Measurements from ENCODE around the gene MEIKIN.
"Not testable (repeated sequence)": the region's sequence is repeated elsewhere in the genome, so short reads cannot be mapped to it uniquely, and the experiment has no call there.

MEIKIN gene

DNA sequence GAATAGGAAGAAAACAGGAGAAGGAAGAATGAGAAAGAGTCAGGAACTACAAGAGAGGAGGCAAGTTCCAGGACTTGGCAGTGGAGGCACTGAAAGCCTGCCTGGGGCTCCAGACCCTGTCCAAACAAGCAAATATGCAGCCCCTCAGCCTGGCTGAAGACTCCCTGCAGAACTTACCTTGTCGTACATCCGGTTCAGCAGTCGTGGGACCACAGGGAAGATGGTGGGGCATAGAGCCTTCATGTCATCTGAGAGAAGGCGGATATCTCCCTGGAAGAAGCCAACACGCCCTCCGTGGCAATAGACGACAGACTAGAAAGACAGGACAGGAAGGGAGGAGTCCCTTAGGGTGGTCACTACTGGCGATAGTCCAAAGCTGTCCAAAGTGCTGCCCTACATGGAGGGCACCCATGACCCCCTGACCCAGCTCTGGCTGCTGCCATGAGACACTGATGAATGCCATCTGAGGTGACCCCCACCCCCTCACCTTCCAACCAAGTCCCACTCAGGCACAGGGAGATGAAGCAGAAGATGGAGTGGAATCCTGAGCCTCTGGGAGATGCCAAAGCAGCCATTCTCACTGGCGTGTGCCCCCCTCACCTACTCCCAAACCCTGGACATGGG lies 27.7 kb upstream of the MEIKIN start:
- DNase-seq, result no peak

DNA sequence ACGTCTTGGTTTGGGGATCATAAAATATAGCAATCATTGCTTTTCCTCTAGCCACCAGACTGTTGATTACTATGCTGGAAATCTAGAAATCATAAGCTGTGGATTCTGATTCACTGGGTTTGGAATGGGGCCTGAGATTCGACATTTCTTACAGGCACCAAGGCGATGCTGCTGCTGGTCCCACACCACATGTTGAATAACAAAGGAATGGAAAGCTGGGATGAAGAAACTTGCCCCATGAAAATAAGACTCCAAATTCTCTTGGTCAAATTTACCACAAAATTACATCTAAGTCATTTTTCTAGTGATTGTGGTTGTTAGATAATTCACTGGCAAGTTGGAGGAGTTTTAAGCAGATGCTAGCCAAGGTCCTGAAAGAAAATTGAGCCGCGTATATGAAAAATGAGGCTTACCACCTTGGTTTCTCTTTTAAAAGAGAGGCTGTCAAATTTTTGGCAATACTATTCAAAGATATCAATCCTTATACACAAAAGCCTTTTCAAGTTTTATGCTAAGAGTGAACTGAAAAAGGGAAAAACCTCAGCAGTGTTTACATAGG lies 23.0 kb upstream of the MEIKIN start:
- peak; percentile 7 for DNase-seq

DNA sequence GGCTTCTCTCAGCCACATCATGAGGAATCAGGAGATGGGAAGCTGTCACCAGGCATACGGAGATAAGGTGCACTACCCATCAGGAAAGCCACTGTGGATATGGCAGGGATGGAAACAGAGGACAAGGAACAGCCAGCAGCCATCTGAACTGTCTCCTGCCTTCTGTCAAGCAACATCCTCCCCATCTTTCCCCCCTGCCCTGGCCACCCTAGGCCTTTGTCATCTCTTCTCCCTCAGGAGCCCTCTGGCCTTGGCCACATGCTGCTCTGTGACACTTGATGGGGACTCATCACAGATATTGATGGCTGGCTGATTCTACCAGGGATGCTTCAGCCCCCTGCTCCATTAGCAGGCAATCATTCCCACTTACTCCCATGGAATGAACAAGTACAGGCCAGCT lies 21.1 kb upstream of the MEIKIN start:
- DNase-seq, result no peak

DNA sequence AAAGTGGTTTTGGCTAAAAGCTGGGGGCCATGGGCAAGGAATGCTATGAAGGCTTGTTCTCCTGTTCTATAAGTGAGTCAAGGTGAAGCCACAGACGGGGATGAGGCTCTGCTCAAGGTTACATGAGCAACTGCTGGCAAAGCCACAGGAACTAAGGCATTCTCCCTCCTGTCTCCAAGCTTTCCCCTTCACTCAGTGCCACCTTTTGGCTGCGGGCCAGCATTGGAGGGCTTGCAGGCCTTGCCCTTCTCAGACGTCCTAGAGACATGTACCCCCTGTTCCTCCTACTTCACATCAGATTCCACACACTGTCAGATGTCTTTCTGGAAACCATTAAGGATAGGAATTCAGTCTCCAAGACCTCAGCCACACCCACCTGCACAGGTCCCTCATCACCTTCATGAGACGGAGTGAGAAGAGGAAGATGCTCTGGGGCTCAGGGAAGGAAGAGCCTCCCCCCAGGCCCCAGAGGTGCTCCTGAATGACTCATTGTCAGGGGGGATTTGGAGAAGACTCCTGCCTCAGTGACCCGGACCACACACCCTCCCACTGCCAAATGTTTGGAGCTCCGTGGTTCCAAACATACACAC lies 20.5 kb upstream of the MEIKIN start:
- DNase-seq, result no peak

DNA sequence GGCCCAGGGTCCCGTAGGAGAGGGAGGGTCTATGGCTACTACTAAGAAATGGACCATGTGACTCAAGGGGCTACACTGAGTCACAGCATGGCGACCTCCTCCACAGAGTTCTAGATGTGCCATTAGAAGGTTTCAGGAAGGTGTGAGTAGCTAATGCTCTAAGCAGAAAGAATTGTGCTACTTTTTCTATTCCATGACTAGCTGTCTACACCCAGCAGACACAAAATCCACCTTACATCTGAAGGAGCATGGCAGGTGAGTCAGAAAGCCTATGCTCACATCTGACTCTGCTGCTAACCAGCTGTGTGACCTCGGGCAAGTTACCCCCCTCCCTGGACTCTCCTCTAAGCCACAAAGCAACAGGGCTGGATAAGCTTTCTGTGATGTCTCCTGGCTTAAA lies 14.4 kb upstream of the MEIKIN start:
- no peak for DNase-seq

DNA sequence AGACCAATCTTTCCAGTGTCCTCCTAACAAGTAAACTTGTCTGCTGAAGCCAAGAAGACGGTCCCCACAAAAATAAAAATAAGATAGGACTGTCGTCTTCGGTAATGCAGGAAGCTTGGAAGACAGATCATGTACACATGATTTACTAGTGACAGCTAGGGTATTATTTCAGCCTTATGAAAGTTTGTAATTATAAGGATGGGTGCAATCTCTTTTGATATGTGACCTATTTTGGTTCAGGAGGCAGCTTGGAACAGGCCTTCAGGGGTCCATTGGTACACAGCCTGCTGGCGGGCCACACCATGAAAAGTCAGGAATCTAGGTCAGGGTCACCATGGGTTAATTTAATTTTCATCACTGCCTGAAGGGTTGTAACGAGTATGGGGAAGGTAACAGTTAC lies 13.7 kb upstream of the MEIKIN start:
- DNase-seq, result no peak

DNA sequence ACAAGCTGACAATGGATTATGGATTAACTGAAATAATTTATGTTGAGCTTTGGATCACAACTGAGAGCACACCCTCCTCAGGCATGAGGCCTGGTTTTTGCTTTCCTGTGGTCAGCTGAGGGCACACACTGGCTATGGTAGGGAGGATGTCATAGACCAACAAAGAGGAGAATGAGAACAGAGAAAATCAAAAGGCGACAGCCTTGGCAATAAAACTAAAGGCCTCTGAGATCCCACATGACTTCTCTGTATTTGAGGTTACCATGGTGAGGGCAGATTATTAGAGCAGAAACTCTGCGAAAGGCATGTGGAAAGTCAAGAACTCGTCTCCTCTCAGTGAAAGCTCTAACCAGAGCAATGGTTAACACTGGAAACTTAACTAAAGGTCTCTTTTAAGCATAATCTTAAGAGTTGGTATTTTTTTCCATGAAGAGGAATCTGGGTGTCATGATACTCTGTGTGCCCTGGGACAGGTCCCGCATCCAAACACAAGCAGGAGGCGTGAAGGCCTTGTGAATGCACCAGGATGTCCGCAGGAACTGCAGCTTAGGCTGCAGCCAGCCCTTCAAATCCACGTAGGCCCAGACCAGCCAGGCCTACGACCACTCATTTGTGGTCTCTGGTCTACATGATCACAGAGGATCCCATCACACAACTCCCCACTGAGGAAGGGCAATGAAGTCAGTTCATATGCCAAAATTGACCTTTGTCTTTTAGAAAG lies 12.4 kb upstream of the MEIKIN start:
- no peak for DNase-seq

DNA sequence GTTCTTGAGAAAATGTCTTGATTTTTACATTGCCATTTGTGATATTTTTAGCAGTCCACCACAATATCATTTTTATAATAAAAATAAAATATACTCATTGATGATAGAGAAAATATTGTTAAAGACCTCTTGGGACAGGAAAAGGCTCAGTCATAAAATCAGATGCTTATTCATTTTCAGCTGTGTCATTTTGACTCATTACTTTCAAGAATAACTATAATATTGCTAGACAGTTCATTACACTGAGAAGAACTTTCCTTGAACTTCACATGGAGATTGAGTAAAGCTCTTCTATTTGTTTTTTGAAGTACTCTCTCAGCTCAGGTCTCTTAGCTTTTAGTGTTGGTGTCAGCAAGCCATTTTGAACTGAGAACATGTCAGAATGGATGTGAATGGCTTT lies 8.5 kb upstream of the MEIKIN start:
- no peak for DNase-seq

DNA sequence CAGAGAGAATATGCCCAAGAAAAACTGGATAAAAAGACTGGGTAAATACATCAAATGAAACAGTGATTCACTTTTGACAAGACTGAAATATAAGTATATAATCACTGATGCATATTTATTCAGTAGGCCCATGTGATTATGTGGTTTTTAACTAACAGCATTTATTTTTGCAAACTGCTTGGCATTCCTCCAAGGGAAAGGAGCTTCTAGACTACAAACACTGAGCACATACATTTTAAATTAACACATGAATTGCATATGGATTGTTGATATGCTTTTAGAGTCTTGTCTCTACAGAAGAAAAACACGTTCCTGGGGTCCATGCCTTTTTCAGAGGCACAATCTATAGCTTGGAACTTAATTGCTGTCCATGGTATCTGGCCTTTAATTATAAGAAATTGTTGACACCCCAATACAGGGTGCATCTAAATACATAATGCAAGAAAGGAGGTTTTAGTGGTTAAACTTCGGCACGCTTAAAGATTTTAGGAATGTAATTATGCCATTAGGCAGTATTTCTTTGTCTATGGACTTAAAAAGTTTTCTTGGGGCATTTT lies 6.9 kb upstream of the MEIKIN start:
- peak; percentile 43 for DNase-seq

DNA sequence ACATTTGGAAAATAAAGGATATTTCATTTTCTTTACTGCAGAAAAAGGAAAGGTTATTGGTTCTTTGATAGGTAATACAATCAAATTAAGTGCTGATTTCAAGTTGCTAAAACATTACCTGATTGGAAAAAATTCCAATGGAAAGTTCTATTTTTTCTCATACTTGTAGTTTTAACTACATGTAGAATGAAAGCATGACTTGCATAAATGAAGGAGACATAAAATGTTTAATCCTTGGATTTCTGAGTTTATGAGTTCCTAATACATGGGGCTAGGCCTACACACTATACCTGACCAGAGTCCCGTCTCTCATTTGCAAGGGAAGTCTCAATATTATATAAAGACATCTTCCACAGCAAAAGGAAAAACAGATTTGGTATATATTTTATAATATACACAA lies 5.2 kb upstream of the MEIKIN start:
- DNase-seq, result no peak

DNA sequence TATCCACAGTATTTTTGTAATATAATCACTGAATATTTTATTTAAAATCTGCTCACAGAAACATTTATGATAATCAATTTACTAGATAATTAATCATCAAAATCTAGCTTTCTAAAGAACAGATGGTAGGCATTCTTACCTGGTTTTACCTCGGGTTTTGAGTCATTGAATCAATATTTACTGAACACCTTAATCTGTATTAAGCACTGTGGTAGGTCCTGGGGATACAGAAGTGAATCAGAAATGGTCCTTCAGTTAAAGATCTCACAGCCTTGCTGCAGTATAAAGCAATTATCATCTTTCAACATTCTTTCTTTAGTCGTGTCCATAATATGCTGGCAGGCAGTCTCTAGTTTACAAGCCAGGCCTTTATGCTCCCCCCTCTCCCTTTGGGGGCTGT lies 2.0 kb upstream of the MEIKIN start:
- DNase-seq, result no peak

DNA sequence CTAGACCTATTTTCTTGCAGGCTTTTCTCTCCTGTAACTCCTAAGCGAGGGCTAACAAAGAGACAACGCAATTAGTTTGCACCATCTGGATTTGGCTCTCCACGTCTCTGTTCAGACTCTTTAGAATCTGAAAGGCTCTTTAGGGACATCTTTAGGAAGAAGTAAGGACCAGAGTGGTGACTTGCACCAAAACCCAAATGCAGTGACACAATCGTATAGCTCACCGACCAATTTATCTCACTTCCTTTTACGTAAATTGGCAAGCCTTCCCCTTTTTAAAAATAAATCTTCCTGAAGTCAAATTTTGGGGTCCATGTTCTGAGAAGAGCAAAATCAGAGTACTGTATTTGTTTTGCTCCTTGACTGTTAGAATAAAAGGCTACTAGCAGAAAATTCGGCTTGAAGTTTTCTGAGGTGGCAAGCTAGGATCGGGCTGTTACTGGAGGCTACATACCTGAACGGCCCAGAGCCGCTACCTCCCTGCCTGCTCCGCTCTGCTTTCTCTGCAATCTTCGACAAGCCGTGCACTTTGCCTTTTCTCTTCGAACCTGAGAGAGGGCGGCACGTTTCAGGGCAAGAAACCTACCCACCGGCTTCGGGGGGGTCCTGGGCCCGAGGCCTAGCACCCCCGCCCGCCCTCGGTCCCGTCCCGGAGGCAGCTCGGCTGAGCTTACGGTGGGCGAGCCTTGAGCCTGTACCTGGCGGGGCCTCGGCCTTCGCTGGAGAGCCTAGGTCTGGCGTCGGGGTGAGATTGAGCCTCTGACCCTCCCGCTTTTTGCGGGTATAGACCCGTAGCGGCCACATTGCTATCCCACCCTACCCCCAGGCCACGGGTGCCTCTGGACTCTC lies 537 bp downstream of the MEIKIN start:
- no peak for DNase-seq

DNA sequence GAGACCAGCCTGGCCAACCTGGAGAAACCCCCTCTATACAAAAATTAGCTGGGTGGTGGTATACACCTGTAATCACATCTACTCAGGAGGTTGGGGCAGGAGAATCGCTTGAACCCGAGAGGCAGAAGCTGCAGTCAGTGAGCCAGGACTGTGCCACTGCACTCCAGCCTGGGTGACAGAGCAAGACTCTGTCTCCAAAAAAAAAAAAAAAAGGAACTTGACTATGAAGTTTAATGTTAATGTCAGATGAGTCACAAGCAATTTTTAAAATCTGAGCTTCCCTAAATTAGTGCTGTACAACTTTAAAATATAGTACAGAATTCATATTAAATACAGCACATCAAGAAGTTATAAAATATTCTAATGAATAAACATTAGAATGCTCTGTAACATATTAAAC lies 1.5 kb downstream of the MEIKIN start:
- no peak for DNase-seq

DNA sequence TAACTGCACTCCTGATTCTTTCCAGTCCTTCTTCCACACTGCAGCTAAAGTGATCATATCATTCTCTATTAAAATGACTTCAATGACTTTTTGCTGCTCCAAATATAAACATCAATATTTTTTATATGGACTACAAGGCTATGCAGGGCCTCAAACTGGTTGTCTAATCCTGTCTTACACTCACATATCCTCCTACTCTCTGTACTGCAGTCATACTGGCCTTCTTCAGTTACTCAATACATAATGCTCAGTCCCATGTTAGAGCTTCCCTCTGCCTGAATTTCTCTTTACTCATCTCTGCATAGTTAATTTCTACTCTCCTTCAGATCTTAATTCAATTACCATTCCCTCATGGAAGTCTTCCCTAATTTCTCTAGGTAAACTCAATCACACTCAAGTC lies 3.4 kb downstream of the MEIKIN start:
- no peak for DNase-seq

DNA sequence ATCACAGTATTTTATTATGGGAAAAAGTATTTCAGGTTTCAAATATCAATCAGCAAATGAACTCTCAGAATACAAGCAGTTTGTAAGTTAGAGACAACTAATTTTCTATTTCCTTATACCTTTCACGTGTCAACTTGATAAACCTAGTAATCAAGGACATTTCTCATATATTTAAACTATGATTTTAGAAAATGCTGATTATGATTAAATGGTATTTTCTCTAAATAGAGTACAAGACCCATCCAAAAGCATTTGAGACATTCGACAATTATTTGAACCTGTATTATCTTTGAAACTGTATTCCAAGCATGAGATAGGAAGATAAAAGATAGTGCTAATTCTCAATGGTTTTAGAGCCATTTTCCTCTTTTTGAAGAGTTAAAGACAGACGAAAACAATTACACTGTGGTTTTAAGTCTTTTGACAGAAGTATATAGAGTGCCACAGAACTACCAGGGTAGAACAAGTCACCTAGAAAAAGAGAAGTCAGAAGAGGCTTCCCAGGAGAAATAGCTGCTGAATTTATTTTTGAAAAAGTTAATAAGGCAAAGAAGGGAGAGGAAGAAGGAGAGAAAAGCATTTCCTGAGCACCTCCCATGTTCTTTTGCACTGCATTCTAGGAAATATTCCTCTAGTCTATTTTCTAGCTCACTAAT lies 5.6 kb downstream of the MEIKIN start:
- DNase-seq, result no peak

DNA sequence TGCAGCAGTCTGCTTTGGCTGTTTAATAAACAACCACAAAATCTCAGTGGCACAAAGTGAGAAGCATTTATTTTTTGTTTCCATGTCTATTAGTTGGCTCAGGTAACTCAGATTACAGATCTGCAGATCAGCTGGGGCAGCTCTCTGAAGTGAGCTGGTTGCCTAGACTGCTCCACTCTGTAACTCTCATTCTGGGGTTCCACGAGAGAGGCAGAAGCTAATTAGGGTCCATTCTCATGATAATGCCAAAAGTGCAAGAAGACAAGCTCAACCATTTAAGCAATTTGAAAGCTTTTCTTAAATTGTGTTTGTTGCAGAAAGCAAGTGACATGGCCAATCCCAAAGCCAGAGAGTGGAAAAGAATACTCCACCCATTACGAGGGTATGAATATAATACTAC lies 13.2 kb downstream of the MEIKIN start:
- no peak for DNase-seq

DNA sequence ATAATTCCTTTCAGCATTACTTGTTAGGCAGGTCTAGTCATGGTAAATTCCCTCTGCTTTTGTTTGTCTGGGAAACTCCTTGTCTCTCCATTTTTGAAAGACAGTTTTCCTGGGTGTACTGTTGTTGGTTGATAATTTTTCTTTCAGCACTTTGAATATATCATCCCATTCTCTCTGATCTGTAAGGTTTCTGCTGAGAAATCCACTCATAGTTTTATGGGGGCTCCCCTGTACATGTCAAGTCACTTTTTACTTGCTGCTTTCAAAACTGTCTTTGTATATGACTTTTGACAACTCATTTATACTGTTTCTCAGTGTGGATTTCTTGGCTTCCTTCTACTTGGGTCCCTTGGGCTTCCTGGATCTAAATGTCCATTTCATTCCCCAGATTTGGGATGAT lies 16.5 kb downstream of the MEIKIN start:
- DNase-seq, result no peak

DNA sequence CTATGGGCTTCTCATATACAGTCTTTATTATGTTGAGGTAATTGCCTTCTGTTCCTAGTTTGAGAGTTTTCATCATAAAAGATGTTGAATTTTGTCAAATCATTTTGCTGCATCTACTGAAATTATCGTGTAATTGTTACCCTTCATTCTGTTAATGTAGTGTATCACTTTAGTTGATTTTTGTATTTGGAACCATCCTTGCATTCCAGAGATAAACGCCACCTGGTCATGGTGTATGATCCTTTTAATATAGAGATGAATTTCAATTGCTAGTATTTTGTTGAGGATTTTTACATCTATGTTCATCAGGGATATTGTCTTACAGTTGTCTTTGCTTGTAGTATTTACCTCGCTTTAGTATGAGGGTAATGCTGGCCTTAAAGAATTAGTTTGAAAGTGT lies 19.3 kb downstream of the MEIKIN start:
- DNase-seq, result no peak

DNA sequence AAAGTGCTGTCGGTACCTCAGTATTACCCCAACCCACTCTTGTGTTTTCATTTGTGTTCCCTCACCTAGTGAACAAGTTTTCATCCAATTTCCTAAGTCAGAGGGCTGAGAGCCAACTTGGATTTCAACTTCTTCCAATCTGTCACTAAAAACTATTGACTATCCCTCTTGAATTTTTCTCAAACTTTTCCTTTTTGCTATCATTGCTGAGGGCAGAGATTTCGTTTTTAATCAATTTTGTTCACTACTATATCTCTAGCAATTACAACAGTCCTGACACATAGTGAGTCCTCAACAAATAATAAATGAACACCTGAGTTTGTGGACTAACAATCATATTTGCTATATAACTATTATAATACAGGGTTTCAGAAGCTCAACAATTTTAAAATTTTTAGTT lies 29.0 kb downstream of the MEIKIN start:
- no peak for DNase-seq

DNA sequence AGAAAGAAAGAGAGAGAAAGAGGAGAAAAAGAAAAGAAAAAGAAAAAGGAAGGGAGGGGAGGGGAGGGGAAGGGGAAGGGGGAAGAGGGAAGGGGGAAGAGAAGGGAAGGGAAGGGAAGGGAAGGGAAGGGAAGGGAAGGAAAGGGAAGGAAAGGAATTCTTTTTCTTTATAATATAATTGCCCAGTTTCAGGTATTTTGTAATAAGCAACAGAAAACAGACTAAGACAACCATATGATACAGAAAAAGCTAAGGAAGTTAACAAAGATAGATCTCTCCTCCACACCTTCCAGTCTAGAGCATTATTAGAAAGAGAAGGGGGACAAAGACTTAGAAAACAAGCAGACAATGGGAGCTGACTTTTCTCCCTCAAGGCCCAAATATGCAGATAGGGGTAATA lies 31.0 kb downstream of the MEIKIN start:
- DNase-seq, result no peak

DNA sequence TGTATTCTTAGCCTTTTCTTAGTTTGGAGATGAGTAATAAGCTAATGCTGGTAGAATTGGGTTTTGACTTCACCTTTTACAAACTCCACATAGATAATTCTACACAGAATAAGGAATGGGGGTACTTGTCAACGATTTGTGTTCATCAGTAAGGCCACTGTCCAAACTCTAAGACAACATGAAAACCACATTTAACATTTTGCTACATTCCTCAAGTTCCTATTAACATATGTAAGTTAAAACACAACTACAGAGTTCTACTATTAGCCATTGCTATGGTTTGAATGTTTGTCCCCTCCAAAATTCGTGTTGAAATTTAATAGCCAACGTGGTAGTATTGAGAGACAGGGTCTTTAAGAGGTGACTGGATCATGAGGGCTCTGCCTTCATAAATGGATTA lies 31.9 kb downstream of the MEIKIN start:
- DNase-seq, result no peak

DNA sequence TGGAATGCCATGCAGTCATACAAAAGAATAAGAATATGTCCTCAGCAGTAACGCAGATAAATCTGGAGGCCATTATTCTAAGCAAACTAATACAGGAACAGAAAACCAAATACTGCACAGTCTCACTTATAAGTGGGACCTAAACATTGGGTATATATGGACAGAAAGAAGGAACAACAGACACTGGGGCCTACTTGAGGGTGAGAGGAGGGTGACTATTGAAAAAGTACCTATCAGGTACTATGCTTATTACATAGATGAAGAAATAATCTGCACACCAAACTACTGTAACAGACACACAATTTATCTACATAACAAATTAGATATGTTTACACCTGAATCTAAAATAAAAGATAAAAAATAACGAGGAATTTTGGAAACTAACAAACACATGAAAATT lies 38.8 kb downstream of the MEIKIN start:
- no peak for DNase-seq

DNA sequence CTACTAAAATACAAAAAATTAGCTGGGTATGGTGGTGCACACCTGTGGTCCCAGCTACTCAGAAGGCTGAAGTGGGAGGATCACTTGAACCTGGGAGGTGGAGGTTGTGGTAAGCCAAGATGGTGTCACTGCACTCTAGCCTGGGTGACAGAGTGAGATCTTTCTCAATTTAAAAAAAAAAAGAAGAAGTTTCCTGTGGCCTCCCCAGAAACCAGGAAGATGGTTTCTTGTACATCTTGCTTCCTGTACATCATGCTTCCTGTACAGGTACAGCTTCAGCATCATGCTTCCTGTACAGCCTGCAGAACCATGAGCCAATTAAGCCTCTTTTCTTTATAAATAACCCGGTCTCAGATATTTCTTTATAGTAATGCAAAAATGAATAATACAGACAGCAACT lies 43.2 kb downstream of the MEIKIN start:
- DNase-seq, result not testable (repeated sequence)

Measured in fibroblast of skin of right biceps (primary cell).